ENCODE results near the gene KRT77.

The KRT77 gene

GRCh38 chr12:52650520-52651081, 52.7 kb downstream of the KRT77 start:
- no peak for DNase-seq

GRCh38 chr12:52649066-52649465, 54.3 kb downstream of the KRT77 start:
- no peak for DNase-seq

- no peak for DNase-seq
These were observed 55.2 kb downstream of the KRT77 start for GRCh38 chr12:52648012-52648550.

- DNase-seq: no peak
These were observed 55.7 kb downstream of the KRT77 start for GRCh38 chr12:52647601-52648000.

- DNase-seq: no peak
These were observed 56.7 kb downstream of the KRT77 start for GRCh38 chr12:52646613-52647012.

GRCh38 chr12:52645982-52646381, 57.3 kb downstream of the KRT77 start:
- DNase-seq: no peak

- no peak for DNase-seq
These were observed 58.1 kb downstream of the KRT77 start for GRCh38 chr12:52645120-52645761.

GRCh38 chr12:52644078-52644415, 59.3 kb downstream of the KRT77 start:
- no peak for DNase-seq

- no peak for DNase-seq
These were observed 59.9 kb downstream of the KRT77 start for GRCh38 chr12:52643233-52644077.

- no peak for DNase-seq
These were observed 61.9 kb downstream of the KRT77 start for GRCh38 chr12:52641468-52641867.
